Endothelial cell of umbilical vein (primary cell): ENCODE data around the gene NHSL2. TPM values are rescaled to one million over a fixed set of nuclear protein-coding genes. Genes with fewer than 3 reads are reported as not detected.

Experiments
- BruUV-seq: library from RNA; stranded (reverse); fragments of 400-500 nt; replicated peaks from 2 replicates; lab custom pipeline; 2021; lab: Mats Ljungman, UMichigan
- CTCF ChIA-PET: fragments of 300-600, 350-600 bp; sonication (Branson Sonifier 250); formaldehyde crosslinking; loops from one replicate; lab custom pipeline; 2021; ENCODE audit warnings: antibody characterized with exemption, inconsistent platforms; lab: Charles Lee
- POLR2A ChIA-PET: fragments of 300-600, 350-600 bp; sonication (Branson Sonifier 250); formaldehyde crosslinking; loops from one replicate; lab custom pipeline; 2021; ENCODE audit warnings: antibody characterized with exemption, inconsistent platforms; lab: Charles Lee
- DNase-seq: peaks from one replicate; pipeline ENCODE4 v3.0.0-alpha.2; 2011; ENCODE audit warnings: low read depth, low spot score
- FAIRE-seq: peaks from 2 replicates; lab custom pipeline; 2011; peaks lifted over from hg19 to GRCh38; lab: Jason Lieb, UNC
- H2AFZ ChIP-seq: 2 replicates; pipeline ENCODE4 v1.6.0; 2012; ENCODE audit warnings: low read depth, low read length, control low read depth, inconsistent platforms
- H3K27ac ChIP-seq: 2 replicates; pipeline ENCODE4 v1.5.1; 2011; ENCODE audit warnings: low read depth, mild to moderate bottlenecking, control low read depth, low read length, moderate library complexity; ENCODE audit not compliant: insufficient read depth
- H3K27me3 ChIP-seq, 2 experiments: 2 replicates each; pipeline versions ENCODE4 v1.6.0 to v1.6.1; 2011; ENCODE audit warnings: low read length in 2 of 2, mixed read lengths in 1 of 2; ENCODE audit not compliant: control insufficient read depth in 2 of 2, insufficient read depth in 2 of 2
- H3K36me3 ChIP-seq, 2 experiments: 2 replicates in 1 of 2; 3 replicates in 1 of 2; pipeline ENCODE4 v1.5.1; 2011; ENCODE audit warnings: low read length in 2 of 2, mild to moderate bottlenecking in 1 of 2, moderate library complexity in 1 of 2; ENCODE audit not compliant: control insufficient read depth in 2 of 2, insufficient read depth in 2 of 2; ENCODE audit errors: extremely low read depth in 1 of 2
- H3K4me1 ChIP-seq: 3 replicates; pipeline ENCODE4 v1.5.1; 2011; ENCODE audit warnings: mild to moderate bottlenecking, low read length; ENCODE audit not compliant: control insufficient read depth, insufficient read depth; ENCODE audit errors: extremely low read depth
- H3K4me2 ChIP-seq: 2 replicates; pipeline ENCODE4 v1.6.1; 2011; ENCODE audit warnings: low read length, control low read depth, mixed read lengths; ENCODE audit not compliant: insufficient read depth
- H3K4me3 ChIP-seq, 3 experiments: fragments of 200-600 bp in 1 of 3; sonication (generic), shearing (Covaris generic) in 1 of 3; replicated peaks in 1 of 3; 2 replicates each; pipeline ENCODE4 v1.5.1; 2011 to 2016; ENCODE audit warnings: control low read depth in 3 of 3, low read length in 3 of 3, mild to moderate bottlenecking in 2 of 3, inconsistent platforms in 1 of 3, low read depth in 1 of 3, moderate library complexity in 1 of 3; ENCODE audit not compliant: insufficient read depth in 1 of 3
- H3K79me2 ChIP-seq: 2 replicates; pipeline ENCODE4 v1.6.0; 2012; ENCODE audit warnings: low read length, inconsistent platforms; ENCODE audit not compliant: control insufficient read depth, insufficient read depth
- H3K9ac ChIP-seq: replicated peaks from 2 replicates; pipeline ENCODE3; 2011; ENCODE audit warnings: low read length, control low read depth; ENCODE audit not compliant: insufficient read depth; ENCODE audit errors: extremely low read depth
- H3K9me1 ChIP-seq: replicated peaks from 3 replicates; pipeline ENCODE4 v1.6.0; 2011; ENCODE audit warnings: mild to moderate bottlenecking, low read length; ENCODE audit not compliant: control insufficient read depth, insufficient read depth; ENCODE audit errors: extremely low read depth
- H3K9me3 ChIP-seq: replicated peaks from 2 replicates; pipeline ENCODE4 v1.5.1; 2012; ENCODE audit warnings: low read length, inconsistent platforms; ENCODE audit not compliant: control insufficient read depth, insufficient read depth
- H4K20me1 ChIP-seq: replicated peaks from 2 replicates; pipeline ENCODE3; 2011; ENCODE audit warnings: mild to moderate bottlenecking, low read length; ENCODE audit not compliant: control insufficient read depth, insufficient read depth; ENCODE audit errors: extremely low read depth
- EZH2 ChIP-seq: IDR thresholded peaks from 2 replicates; pipeline ENCODE4 v1.6.1; 2012; ENCODE audit warnings: borderline replicate concordance, low read depth, mild to moderate bottlenecking, moderate library complexity, low read length, inconsistent platforms; ENCODE audit not compliant: severe bottlenecking
- FOS ChIP-seq: IDR thresholded peaks from 2 replicates; pipeline ENCODE4 v1.6.1; 2011; ENCODE audit warnings: mild to moderate bottlenecking, low read length, moderate library complexity, borderline replicate concordance; ENCODE audit not compliant: insufficient read depth
- GATA2 ChIP-seq: IDR thresholded peaks from 2 replicates; pipeline ENCODE4 v1.7.0; 2011; ENCODE audit warnings: low read depth, mild to moderate bottlenecking, moderate library complexity, mixed read lengths, low read length; ENCODE audit not compliant: insufficient read length, insufficient read depth
- JUN ChIP-seq: IDR thresholded peaks from 2 replicates; pipeline ENCODE4 v1.6.1; 2011; ENCODE audit warnings: borderline replicate concordance, low read depth; ENCODE audit not compliant: insufficient read length, insufficient read depth
- MYC ChIP-seq: IDR thresholded peaks from one replicate; pipeline ENCODE4 v1.6.1; 2011; ENCODE audit warnings: mild to moderate bottlenecking, low read depth, low read length
- POLR2A ChIP-seq: IDR thresholded peaks from 2 replicates; pipeline ENCODE4 v1.6.1; 2012; ENCODE audit warnings: low read depth, mild to moderate bottlenecking, control low read depth, low read length
- POLR2AphosphoS5 ChIP-seq: IDR thresholded peaks from 2 replicates; pipeline ENCODE4 v1.6.1; 2012; ENCODE audit warnings: low read depth, mild to moderate bottlenecking, control low read depth, low read length, moderate library complexity; ENCODE audit not compliant: insufficient read depth
- dilution Hi-C: fragments of 300-500 bp; cut with MboI; formaldehyde crosslinking; loops from one replicate; pipeline ENCODE4 v1.15.0; 2019; ENCODE audit warnings: low sequenced_read_pairs; ENCODE audit not compliant: extremely low pct_ligation_motif_present
- intact Hi-C: fragments of 100-400 bp; cut with micrococcal nuclease; formaldehyde crosslinking; loops from one replicate; pipeline ENCODE4 v1.10.0; 2022
- polyA plus RNA-seq, 4 experiments: library from polyadenylated mRNA; depleted of rRNA in 3 of 4; stranded (reverse) in 3 of 4; unstranded in 1 of 4; fragments of >200 nt; gene quantifications; 2 replicates each; pipeline versions ENCODE4 v1.2.1 to v1.2.3, GENCODE V29; 2011 to 2012; ENCODE audit warnings: missing spikeins in 1 of 4
- total RNA-seq: library from RNA; stranded (reverse); gene quantifications from 2 replicates; pipeline ENCODE4 v1.2.3, GENCODE V29; 2021
- TF ChIP-seq, protein P1 (sequence below): IDR thresholded peaks from 2 replicates; pipeline ENCODE4 v1.6.1; 2011; ENCODE audit not compliant: insufficient read depth, insufficient read length
- TF ChIP-seq, protein P2 (sequence below), 2 donors: IDR thresholded peaks; 1 replicate in 1 of 2; 2 replicates in 1 of 2; pipeline ENCODE4 v1.5.1; 2011; ENCODE audit warnings: low read length in 2 of 2, mild to moderate bottlenecking in 2 of 2, moderate library complexity in 2 of 2, control low read depth in 1 of 2, inconsistent platforms in 1 of 2, low read depth in 1 of 2; ENCODE audit not compliant: insufficient read depth in 1 of 2; ENCODE audit errors: extremely low read depth in 1 of 2

The NHSL2 gene
- total and polyA plus RNA-seq, 2 donors (not counting 3 experiments of a cell fraction or from before 2014, with no cell fraction given) = 23.5 to 49.9 TPM

DNA sequence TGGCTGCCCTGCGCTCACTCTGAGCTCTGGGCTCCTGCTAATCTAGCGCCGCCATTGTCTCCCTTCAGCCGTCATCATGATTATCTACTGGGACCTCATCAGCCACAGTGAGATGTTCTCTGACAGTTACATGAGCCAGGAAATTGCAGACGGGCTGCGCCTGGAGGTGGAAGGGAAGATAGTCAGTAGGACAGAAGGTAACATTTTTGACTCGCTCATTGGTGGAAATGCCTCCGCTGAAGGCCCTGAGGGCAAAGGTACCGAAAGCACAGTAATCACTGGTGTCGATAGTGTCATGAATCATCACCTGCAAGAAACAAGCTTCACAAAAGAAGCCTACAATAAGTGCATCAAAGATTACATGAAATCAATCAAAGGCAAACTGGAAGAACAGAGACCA lies 249.1 kb downstream of the NHSL2 start:
- no peak overlapping the region for H3K27ac ChIP-seq
- no peak overlapping the region for H2AFZ ChIP-seq
- ChIA-PET CTCF (no interaction called here), POLR2A (no interaction called here)
- H3K79me2 ChIP-seq = no peaks in the 10 kb centered on the region
- intact Hi-C loops = no loop called here
- no peak overlapping the region for H3K4me3 ChIP-seq
- no peak overlapping the region for H3K9ac ChIP-seq
- TF ChIP-seq POLR2A (no peak), POLR2AphosphoS5 (no peak), FOS (no peak), EZH2 (no peak), MYC (no peak), JUN (no peak), GATA2 (no peak)
- TF ChIP-seq, protein P1, sequence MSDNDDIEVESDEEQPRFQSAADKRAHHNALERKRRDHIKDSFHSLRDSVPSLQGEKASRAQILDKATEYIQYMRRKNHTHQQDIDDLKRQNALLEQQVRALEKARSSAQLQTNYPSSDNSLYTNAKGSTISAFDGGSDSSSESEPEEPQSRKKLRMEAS = no peak
- TF ChIP-seq, protein P2, sequence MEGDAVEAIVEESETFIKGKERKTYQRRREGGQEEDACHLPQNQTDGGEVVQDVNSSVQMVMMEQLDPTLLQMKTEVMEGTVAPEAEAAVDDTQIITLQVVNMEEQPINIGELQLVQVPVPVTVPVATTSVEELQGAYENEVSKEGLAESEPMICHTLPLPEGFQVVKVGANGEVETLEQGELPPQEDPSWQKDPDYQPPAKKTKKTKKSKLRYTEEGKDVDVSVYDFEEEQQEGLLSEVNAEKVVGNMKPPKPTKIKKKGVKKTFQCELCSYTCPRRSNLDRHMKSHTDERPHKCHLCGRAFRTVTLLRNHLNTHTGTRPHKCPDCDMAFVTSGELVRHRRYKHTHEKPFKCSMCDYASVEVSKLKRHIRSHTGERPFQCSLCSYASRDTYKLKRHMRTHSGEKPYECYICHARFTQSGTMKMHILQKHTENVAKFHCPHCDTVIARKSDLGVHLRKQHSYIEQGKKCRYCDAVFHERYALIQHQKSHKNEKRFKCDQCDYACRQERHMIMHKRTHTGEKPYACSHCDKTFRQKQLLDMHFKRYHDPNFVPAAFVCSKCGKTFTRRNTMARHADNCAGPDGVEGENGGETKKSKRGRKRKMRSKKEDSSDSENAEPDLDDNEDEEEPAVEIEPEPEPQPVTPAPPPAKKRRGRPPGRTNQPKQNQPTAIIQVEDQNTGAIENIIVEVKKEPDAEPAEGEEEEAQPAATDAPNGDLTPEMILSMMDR (IDR thresholded peaks at IDR 0.05; ENCODE audit: extremely low read depth in 1 of 2, insufficient read depth in 1 of 2, low read depth in 1 of 2, low read length in 2 of 2) = no peak
- no peaks in the 10 kb centered on the region for H3K36me3 ChIP-seq
- FAIRE-seq (no peak), DNase-seq (no peak)
- no peaks in the 10 kb centered on the region for H3K9me3 ChIP-seq
- no TSS peak for BruUV-seq
- no peaks in the 10 kb centered on the region for H3K9me1 ChIP-seq
- no peak overlapping the region for H3K4me2 ChIP-seq
- no peaks in the 10 kb centered on the region for H3K4me1 ChIP-seq
- no peaks in the 10 kb centered on the region for H4K20me1 ChIP-seq
- dilution Hi-C loops = no loop called here
- H3K27me3 ChIP-seq = no peaks in the 10 kb centered on the region
